Fibroblast of villous mesenchyme (primary cell): ENCODE results near the gene CELA2B. TPM values are rescaled to one million over a fixed set of nuclear protein-coding genes. Genes with fewer than 3 reads are reported as not detected.
"Not testable (repeated sequence)": the region's sequence is repeated elsewhere in the genome, so short reads cannot be mapped to it uniquely, and the experiment has no call there.

Experiments used
- DNase-seq: peaks from one replicate; pipeline ENCODE4 v3.0.0-alpha.2; 2010; ENCODE audit warnings: low read depth
- H3K4me3 ChIP-seq: 2 replicates; pipeline ENCODE4 v1.5.1; 2011; ENCODE audit warnings: low read depth, mild to moderate bottlenecking, low read length
- total RNA-seq: library from RNA; depleted of rRNA; stranded (reverse); fragments of >200 nt; gene quantifications from 2 replicates; pipeline ENCODE4 v1.2.3, GENCODE V29; 2012
- TF ChIP-seq, protein P1 (sequence below): IDR thresholded peaks from 2 replicates; pipeline ENCODE4 v1.5.1; 2012; ENCODE audit warnings: low read depth, mild to moderate bottlenecking, low read length; ENCODE audit not compliant: insufficient read depth

CELA2B gene
- total RNA-seq, 1 donor, result not detected

DNA sequence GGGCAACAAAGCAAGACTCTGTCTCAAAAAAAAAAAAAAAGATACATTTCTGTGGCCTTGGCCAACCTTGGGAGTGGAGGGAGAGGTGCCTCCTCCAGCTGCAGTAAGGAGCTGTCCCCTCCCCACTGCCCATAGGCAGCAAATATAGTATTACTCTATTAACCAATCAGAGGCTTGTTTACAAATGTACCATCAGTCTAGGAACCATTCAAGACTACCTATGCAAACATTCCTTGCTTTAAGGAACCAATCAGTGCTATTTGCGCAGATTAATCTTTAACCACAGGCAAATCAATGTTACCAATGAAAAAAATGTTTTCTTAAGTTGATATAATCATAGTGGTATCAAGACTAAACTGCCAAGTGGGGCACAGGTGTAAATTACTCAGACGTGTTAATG lies 18.3 kb upstream of the CELA2B start:
- TF ChIP-seq, protein P1, sequence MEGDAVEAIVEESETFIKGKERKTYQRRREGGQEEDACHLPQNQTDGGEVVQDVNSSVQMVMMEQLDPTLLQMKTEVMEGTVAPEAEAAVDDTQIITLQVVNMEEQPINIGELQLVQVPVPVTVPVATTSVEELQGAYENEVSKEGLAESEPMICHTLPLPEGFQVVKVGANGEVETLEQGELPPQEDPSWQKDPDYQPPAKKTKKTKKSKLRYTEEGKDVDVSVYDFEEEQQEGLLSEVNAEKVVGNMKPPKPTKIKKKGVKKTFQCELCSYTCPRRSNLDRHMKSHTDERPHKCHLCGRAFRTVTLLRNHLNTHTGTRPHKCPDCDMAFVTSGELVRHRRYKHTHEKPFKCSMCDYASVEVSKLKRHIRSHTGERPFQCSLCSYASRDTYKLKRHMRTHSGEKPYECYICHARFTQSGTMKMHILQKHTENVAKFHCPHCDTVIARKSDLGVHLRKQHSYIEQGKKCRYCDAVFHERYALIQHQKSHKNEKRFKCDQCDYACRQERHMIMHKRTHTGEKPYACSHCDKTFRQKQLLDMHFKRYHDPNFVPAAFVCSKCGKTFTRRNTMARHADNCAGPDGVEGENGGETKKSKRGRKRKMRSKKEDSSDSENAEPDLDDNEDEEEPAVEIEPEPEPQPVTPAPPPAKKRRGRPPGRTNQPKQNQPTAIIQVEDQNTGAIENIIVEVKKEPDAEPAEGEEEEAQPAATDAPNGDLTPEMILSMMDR, result no peak
- peak; percentile 40 for DNase-seq

GRCh38 chr1:15458388-15458787 lies 17.5 kb upstream of the CELA2B start:
- DNase-seq, result not testable (repeated sequence)

More for the DNA sequence above, 18.3 kb upstream of the CELA2B start:
- no peak overlapping the region for H3K4me3 ChIP-seq

GRCh38 chr1:15459771-15460707 lies 15.9 kb upstream of the CELA2B start:
- TF ChIP-seq, protein P1, result no peak
- no peak overlapping the region for H3K4me3 ChIP-seq
- DNase-seq, result no peak

More at GRCh38 chr1:15458388-15458787, 17.5 kb upstream of the CELA2B start:
- not testable (repeated sequence) for H3K4me3 ChIP-seq

DNA sequence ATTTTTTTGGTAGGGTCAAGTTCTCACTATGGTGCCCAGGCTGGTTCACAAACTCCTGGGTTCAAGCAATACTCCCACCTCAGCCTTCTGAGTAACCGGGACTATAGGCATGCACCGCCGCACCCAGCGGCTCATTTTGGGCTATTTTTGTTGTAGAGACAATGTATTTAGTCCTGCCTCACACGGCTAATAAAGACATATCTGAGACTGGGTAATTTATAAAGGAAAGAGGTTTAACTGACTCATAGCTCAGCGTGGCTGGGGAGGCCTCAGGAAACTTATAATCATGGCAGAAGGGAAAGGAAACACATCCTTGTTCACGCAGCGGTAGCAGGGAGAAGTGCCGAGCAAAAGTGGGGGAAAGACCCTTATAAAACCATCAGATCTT lies 15.2 kb upstream of the CELA2B start:
- H3K4me3 ChIP-seq, result no peak overlapping the region
- TF ChIP-seq, protein P1, result no peak
- no peak for DNase-seq

DNA sequence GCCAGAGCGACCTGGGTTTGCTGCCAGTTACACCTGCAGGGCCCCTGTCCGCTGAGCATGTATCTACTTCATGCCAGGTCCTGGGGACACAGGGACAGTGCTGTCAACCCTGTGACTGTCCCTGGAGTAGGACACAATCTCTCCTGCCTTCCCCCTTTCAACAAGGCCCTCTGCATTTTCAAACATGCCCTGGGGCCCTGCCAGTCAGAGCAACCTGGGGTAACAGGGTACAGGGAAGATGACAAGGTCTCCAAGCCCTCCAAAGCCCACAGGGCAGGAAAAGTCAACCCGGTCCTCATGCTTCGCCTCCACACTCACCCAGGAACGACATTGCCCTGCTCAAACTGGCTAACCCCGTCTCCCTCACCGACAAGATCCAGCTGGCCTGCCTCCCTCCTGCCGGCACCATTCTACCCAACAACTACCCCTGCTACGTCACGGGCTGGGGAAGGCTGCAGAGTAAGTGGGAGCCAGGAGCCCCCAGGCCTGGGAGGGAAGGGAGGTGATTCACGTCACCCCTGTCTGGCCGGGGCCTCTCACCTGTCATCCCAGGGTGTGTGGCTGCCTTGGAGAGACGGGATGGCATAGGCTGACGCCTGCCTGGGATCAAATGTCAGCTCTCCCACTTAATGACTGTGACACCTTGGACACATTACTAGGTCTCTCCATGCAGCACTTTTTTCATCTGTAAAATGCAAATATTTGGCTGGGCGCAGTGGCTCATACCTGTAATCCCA lies 12.7 kb upstream of the CELA2B start:
- H3K4me3 ChIP-seq, DNase-seq: not testable (repeated sequence)

- not testable (repeated sequence) for H3K4me3 ChIP-seq, DNase-seq
Measured at GRCh38 chr1:15463926-15464322, 12.0 kb upstream of the CELA2B start.

- no peak for DNase-seq
- TF ChIP-seq, protein P1, result no peak
- H3K4me3 ChIP-seq, result no peak overlapping the region
Measured at GRCh38 chr1:15465674-15466073, 10.2 kb upstream of the CELA2B start.

DNA sequence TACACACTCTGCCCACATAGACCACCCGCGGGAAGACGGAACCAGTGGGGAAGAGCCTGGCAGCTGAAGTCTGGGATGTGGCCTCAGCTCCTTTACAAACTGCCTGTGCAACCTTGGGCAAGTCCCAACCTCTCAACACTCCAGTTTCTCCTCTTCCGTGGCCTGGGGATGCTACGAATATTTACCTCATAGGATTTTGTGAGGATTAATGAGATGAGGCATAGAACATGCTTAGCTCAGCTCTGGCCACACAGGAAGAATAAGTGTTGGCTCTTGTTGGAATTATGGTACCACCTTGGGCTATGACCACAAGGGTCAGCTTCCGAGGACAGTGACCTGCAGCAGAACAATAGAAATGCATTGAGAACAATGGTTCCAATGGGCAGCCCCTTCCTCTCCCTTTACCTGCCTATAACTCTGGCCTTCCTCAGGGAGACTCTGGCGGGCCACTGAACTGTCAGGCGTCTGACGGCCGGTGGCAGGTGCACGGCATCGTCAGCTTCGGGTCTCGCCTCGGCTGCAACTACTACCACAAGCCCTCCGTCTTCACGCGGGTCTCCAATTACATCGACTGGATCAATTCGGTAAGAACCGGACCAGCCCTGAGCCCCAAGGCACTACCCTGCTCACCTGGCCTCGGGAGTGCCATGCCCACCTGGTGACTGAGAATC lies 8.8 kb upstream of the CELA2B start:
- DNase-seq, result not testable (repeated sequence)

More for the DNA sequence above, 8.8 kb upstream of the CELA2B start:
- H3K4me3 ChIP-seq, result not testable (repeated sequence)
